Right kidney (tissue), 1 donor: ENCODE data around the gene FAM161A.

Experiments
- DNase-seq: peaks from one replicate; pipeline ENCODE4 v3.0.0-alpha.2; 2016

The FAM161A gene

DNA sequence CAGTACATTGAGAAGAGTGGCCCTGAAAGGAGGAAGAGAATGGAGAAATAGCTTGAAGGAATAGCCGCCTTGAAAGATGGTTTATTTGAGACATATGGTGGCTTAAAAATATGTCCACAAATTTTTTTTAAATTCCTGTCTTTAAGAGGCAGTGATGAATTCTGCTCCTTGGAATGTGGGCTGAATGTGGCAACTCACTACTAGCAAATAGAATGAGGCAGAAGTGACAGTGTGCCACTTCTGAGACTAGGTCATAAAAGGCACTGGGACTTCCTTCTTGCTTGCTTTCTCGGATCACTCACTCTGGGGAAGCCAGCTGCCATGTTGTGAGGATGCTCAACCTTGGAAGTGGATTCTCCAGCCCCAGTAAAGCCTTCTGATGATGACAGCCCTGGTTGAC is 67.0 kb downstream of the FAM161A start:
- DNase-seq: no peak

GRCh38 chr2:61785583-61785982 is 68.3 kb downstream of the FAM161A start:
- DNase-seq: no peak

GRCh38 chr2:61784643-61785042 is 69.2 kb downstream of the FAM161A start:
- no peak for DNase-seq

DNA sequence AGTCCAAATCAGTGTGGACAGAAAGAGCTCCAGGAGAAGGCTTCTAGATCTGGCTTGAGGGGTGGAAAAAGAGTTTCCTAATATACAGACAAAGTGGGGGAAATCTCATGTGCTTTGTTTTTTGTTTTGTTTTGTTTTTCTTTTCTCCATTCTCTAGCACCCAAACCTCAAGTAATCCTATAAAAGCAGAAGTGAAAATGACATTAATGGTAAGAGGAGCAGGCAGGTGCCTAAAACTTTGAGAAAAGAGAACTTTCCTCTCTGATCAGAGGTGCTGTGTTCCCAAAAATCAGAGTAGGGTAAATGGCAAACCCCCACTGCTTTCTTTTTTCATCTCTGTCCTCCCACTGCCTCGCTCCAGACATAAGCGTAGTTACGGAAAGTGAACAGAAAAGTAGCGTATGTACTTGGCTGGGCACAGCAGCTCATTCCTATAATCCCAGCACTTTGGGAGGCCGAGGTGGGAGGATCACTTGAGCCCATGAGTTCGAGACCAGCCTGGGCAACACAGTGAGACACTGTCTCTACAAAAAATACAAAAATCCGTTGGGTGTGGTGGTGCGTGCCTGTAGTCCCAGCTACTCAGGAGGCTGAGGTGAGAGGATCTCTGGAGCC is 77.8 kb downstream of the FAM161A start:
- DNase-seq: no peak
